WTC11 (cell line): ENCODE data around the gene NSG2. TPM values are rescaled to one million over a fixed set of nuclear protein-coding genes. Genes with fewer than 3 reads are reported as not detected.

ENCODE experiments used
- ATAC-seq: fragments of 200-7000 bp; cut with Tn5 transposase; 2 replicates; pipeline ENCODE4 v1.10.0; 2021; ENCODE audit warnings: mild to moderate bottlenecking, moderate library complexity
- CTCF ChIA-PET: fragments of 300-600 bp; sonication (Branson Sonifier 250); formaldehyde crosslinking; loops from one replicate; lab custom pipeline; 2021; ENCODE audit warnings: antibody characterized with exemption; lab: Charles Lee
- POLR2A ChIA-PET: fragments of 350-600 bp; sonication (Branson Sonifier 250); formaldehyde crosslinking; loops from one replicate; lab custom pipeline; 2021; ENCODE audit warnings: antibody characterized with exemption; lab: Charles Lee
- DNase-seq: peaks from one replicate; pipeline ENCODE4 v3.0.0; 2021; ENCODE audit warnings: low spot score
- H3K27ac Mint-ChIP-seq: 2 replicates; pipeline ENCODE4 v1.8.0; 2021; ENCODE audit warnings: mixed read lengths
- H3K27me3 Mint-ChIP-seq: 2 replicates; pipeline ENCODE4 v1.8.0; 2021; ENCODE audit warnings: low read depth, mild to moderate bottlenecking, moderate library complexity, mixed read lengths
- H3K36me3 Mint-ChIP-seq: 2 replicates; pipeline ENCODE4 v1.8.0; 2021; ENCODE audit warnings: mixed read lengths
- H3K4me1 Mint-ChIP-seq: 2 replicates; pipeline ENCODE4 v1.8.0; 2022; ENCODE audit warnings: mixed read lengths
- H3K4me3 Mint-ChIP-seq: 2 replicates; pipeline ENCODE4 v1.8.0; 2021; ENCODE audit warnings: mild to moderate bottlenecking, moderate library complexity, mixed read lengths
- H3K9me3 Mint-ChIP-seq: 2 replicates; pipeline ENCODE4 v1.8.0; 2021; ENCODE audit warnings: mixed read lengths
- ARID4B ChIP-seq: sonication (generic); formaldehyde crosslinking; IDR thresholded peaks from 2 replicates; pipeline ENCODE4 v1.8.0; 2023; ENCODE audit warnings: missing genetic modification reagents, mild to moderate bottlenecking, borderline replicate concordance
- CREM ChIP-seq: sonication (generic); formaldehyde crosslinking; IDR thresholded peaks from 2 replicates; pipeline ENCODE4 v1.8.1; 2022; ENCODE audit warnings: mild to moderate bottlenecking, missing genetic modification reagents, moderate library complexity
- FOXK1 ChIP-seq: sonication (generic); formaldehyde crosslinking; IDR thresholded peaks from 2 replicates; pipeline ENCODE4 v1.8.0; 2022; ENCODE audit warnings: mild to moderate bottlenecking, moderate library complexity, missing genetic modification reagents
- FOXP4 ChIP-seq: sonication (generic); formaldehyde crosslinking; IDR thresholded peaks from 2 replicates; pipeline ENCODE4 v1.8.0; 2022; ENCODE audit warnings: mild to moderate bottlenecking, missing genetic modification reagents
- HMGA2 ChIP-seq: fragments of 250-450 bp; sonication (Bioruptor Pico); IDR thresholded peaks from 2 replicates; pipeline ENCODE4 v1.4.0; 2021; ENCODE audit warnings: mild to moderate bottlenecking, moderate library complexity
- JUN ChIP-seq: sonication (generic); formaldehyde crosslinking; IDR thresholded peaks from 2 replicates; pipeline ENCODE4 v1.8.0; 2023; ENCODE audit warnings: mild to moderate bottlenecking, missing genetic modification reagents
- NFYB ChIP-seq: sonication (generic); formaldehyde crosslinking; conservative IDR thresholded peaks from 2 replicates; pipeline ENCODE4 v1.8.0; 2022; ENCODE audit warnings: low read depth, missing genetic modification reagents
- NR3C1 ChIP-seq: sonication (generic); formaldehyde crosslinking; conservative IDR thresholded peaks from 2 replicates; pipeline ENCODE4 v1.8.1; 2023; ENCODE audit warnings: low read depth, mild to moderate bottlenecking, missing genetic modification reagents
- RORB ChIP-seq: fragments of 250-450 bp; sonication (Bioruptor Pico); IDR thresholded peaks from 2 replicates; pipeline ENCODE4 v1.9.0; 2021; ENCODE audit warnings: mild to moderate bottlenecking
- SMAD4 ChIP-seq: sonication (generic); formaldehyde crosslinking; IDR thresholded peaks from 2 replicates; pipeline ENCODE4 v1.8.0; 2022; ENCODE audit warnings: mild to moderate bottlenecking, missing genetic modification reagents
- TEAD4 ChIP-seq: sonication (generic); formaldehyde crosslinking; IDR thresholded peaks from 2 replicates; pipeline ENCODE4 v1.8.0; 2022; ENCODE audit warnings: mild to moderate bottlenecking, missing genetic modification reagents
- ZNF396 ChIP-seq: fragments of 250-450 bp; sonication (Bioruptor Pico); IDR thresholded peaks from 2 replicates; pipeline ENCODE4 v1.8.0; 2021; ENCODE audit warnings: mild to moderate bottlenecking, moderate library complexity, borderline replicate concordance
- ZNF423 ChIP-seq: fragments of 250-450 bp; sonication (Bioruptor Pico); IDR thresholded peaks from 2 replicates; pipeline ENCODE4 v2.1.2; 2022; ENCODE audit warnings: mild to moderate bottlenecking, moderate library complexity
- total RNA-seq: library from RNA; stranded (reverse); gene quantifications from 3 replicates; pipeline ENCODE4 v1.2.3, GENCODE V29; 2021
- TF ChIP-seq, protein P1 (sequence below): fragments of 250-450 bp; sonication (Bioruptor Pico); IDR thresholded peaks from 2 replicates; pipeline ENCODE4 v1.8.0; 2021; ENCODE audit warnings: mild to moderate bottlenecking
- TF ChIP-seq, protein P2 (sequence below): fragments of 250-450 bp; sonication (Bioruptor Pico); IDR thresholded peaks from 2 replicates; pipeline ENCODE4 v1.9.0; 2021; ENCODE audit warnings: mild to moderate bottlenecking
- TF ChIP-seq, protein P3 (sequence below): sonication (generic); formaldehyde crosslinking; IDR thresholded peaks from 2 replicates; pipeline ENCODE4 v1.8.0; 2023; ENCODE audit warnings: missing genetic modification reagents
- TF ChIP-seq, protein P4 (sequence below): sonication (generic); formaldehyde crosslinking; IDR thresholded peaks from 2 replicates; pipeline ENCODE4 v1.8.1; 2023; ENCODE audit warnings: mild to moderate bottlenecking, moderate library complexity, missing genetic modification reagents

NSG2 gene
- total RNA-seq, 1 experiment from 2014 or later, result not detected

DNA sequence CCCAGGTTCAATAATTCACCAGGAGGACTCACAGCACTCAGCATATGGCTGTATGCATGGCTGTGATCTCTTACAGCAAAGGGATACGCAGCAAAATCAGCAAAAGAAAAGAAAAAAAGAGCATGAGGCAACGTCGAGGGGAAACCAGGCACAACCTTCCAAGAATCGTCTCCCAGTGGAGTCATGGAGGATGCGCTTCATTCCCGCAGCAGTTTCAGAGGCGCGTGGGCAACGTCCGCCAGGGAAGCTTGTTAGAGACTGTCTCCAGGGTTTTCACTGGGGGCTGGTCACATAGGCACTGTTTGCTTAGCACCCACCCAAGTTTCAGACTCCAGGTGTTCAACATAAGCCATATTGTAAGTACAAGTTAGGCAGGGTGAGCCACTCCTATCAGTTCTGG, 44.6 kb downstream of the NSG2 start:
- CTCF ChIA-PET, result interaction anchor here (1.5 kb wide), 1 partner anchor 222 kb away, joined by 3 read pairs; no protein-coding TSS in a partner anchor
- H3K9me3 Mint-ChIP-seq, result no peaks in the 10 kb centered on the region
- ATAC-seq, result no peak
- POLR2A ChIA-PET, result no interaction called here
- no peaks in the 10 kb centered on the region for H3K36me3 Mint-ChIP-seq
- H3K27ac Mint-ChIP-seq, result no peak overlapping the region
- TF ChIP-seq NFYB, result no peak
- no peak for TF ChIP-seq CREM
- TF ChIP-seq ZNF396 (CRISPR knock-in tag), result no peak
- TF ChIP-seq SMAD4 (CRISPR knock-in tag), result no peak
- TF ChIP-seq, protein P1, sequence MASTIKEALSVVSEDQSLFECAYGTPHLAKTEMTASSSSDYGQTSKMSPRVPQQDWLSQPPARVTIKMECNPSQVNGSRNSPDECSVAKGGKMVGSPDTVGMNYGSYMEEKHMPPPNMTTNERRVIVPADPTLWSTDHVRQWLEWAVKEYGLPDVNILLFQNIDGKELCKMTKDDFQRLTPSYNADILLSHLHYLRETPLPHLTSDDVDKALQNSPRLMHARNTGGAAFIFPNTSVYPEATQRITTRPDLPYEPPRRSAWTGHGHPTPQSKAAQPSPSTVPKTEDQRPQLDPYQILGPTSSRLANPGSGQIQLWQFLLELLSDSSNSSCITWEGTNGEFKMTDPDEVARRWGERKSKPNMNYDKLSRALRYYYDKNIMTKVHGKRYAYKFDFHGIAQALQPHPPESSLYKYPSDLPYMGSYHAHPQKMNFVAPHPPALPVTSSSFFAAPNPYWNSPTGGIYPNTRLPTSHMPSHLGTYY (CRISPR knock-in tag), result no peak
- TF ChIP-seq, protein P2, sequence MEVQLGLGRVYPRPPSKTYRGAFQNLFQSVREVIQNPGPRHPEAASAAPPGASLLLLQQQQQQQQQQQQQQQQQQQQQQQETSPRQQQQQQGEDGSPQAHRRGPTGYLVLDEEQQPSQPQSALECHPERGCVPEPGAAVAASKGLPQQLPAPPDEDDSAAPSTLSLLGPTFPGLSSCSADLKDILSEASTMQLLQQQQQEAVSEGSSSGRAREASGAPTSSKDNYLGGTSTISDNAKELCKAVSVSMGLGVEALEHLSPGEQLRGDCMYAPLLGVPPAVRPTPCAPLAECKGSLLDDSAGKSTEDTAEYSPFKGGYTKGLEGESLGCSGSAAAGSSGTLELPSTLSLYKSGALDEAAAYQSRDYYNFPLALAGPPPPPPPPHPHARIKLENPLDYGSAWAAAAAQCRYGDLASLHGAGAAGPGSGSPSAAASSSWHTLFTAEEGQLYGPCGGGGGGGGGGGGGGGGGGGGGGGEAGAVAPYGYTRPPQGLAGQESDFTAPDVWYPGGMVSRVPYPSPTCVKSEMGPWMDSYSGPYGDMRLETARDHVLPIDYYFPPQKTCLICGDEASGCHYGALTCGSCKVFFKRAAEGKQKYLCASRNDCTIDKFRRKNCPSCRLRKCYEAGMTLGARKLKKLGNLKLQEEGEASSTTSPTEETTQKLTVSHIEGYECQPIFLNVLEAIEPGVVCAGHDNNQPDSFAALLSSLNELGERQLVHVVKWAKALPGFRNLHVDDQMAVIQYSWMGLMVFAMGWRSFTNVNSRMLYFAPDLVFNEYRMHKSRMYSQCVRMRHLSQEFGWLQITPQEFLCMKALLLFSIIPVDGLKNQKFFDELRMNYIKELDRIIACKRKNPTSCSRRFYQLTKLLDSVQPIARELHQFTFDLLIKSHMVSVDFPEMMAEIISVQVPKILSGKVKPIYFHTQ, result no peak
- TF ChIP-seq FOXK1 (CRISPR knock-in tag), result no peak
- TF ChIP-seq, protein P3, sequence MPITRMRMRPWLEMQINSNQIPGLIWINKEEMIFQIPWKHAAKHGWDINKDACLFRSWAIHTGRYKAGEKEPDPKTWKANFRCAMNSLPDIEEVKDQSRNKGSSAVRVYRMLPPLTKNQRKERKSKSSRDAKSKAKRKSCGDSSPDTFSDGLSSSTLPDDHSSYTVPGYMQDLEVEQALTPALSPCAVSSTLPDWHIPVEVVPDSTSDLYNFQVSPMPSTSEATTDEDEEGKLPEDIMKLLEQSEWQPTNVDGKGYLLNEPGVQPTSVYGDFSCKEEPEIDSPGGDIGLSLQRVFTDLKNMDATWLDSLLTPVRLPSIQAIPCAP, result no peak
- no peak for TF ChIP-seq JUN (CRISPR knock-in tag)
- no peak for TF ChIP-seq ZNF423 (CRISPR knock-in tag)
- TF ChIP-seq NR3C1 (CRISPR knock-in tag), result no peak
- TF ChIP-seq HMGA2, result no peak
- TF ChIP-seq ARID4B (CRISPR knock-in tag), result no peak
- TF ChIP-seq, protein P4, sequence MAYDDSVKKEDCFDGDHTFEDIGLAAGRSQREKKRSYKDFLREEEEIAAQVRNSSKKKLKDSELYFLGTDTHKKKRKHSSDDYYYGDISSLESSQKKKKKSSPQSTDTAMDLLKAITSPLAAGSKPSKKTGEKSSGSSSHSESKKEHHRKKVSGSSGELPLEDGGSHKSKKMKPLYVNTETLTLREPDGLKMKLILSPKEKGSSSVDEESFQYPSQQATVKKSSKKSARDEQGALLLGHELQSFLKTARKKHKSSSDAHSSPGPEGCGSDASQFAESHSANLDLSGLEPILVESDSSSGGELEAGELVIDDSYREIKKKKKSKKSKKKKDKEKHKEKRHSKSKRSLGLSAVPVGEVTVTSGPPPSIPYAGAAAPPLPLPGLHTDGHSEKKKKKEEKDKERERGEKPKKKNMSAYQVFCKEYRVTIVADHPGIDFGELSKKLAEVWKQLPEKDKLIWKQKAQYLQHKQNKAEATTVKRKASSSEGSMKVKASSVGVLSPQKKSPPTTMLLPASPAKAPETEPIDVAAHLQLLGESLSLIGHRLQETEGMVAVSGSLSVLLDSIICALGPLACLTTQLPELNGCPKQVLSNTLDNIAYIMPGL (CRISPR knock-in tag), result no peak
- no peak for TF ChIP-seq FOXP4
- TF ChIP-seq RORB (CRISPR knock-in tag), result no peak
- no peak for TF ChIP-seq TEAD4 (CRISPR knock-in tag)
- TF ChIP-seq, all 79 proteins: peak for 0
- DNase-seq, result no peak
- Mint-ChIP-seq H3K4me3 (no peak overlapping the region), H3K4me1 (peaks cover 6% of the 10 kb centered on the region; the same call in 1 of the 2 replicates), H3K27me3 (no peaks in the 10 kb centered on the region; the same call in 1 of the 2 replicates)
